OCI-LY1 (cell line): Measurements from ENCODE around the gene STXBP6.

Experiments used
- H2AFZ ChIP-seq: fragments of 200-600 bp; sonication (generic), shearing (Covaris generic); 2 replicates; pipeline ENCODE4 v1.6.0; 2014; ENCODE audit warnings: antibody characterized with exemption, mild to moderate bottlenecking, low read length
- H3F3A ChIP-seq: fragments of 200-600 bp; sonication (generic), shearing (Covaris generic); 2 replicates; pipeline ENCODE4 v1.6.0; 2014; ENCODE audit warnings: mild to moderate bottlenecking, antibody characterized with exemption, low read length, moderate library complexity; ENCODE audit not compliant: insufficient read depth
- H3K27ac ChIP-seq: fragments of 200-600 bp; sonication (generic); 2 replicates; pipeline ENCODE4 v1.5.1; 2014; ENCODE audit warnings: low read length, mixed run types, mild to moderate bottlenecking, low read depth; ENCODE audit not compliant: poor library complexity, severe bottlenecking
- H3K27me3 ChIP-seq: fragments of 200-600 bp; sonication (generic); 2 replicates; pipeline ENCODE4 v1.6.0; 2014; ENCODE audit warnings: antibody characterized with exemption, mild to moderate bottlenecking, low read length, moderate library complexity; ENCODE audit not compliant: insufficient read depth
- H3K36me3 ChIP-seq: fragments of 200-600 bp; sonication (generic); 2 replicates; pipeline ENCODE4 v1.6.1; 2014; ENCODE audit warnings: mild to moderate bottlenecking, antibody characterized with exemption, low read length, moderate library complexity, mixed read lengths; ENCODE audit not compliant: insufficient read depth
- H3K4me1 ChIP-seq: fragments of 200-600 bp; sonication (generic); 2 replicates; pipeline ENCODE4 v1.5.1; 2014; ENCODE audit warnings: mild to moderate bottlenecking, low read length, moderate library complexity; ENCODE audit not compliant: insufficient read depth, severe bottlenecking
- H3K4me2 ChIP-seq: fragments of 200-600 bp; sonication (generic), shearing (Covaris generic); 2 replicates; pipeline ENCODE4 v1.6.1; 2014; ENCODE audit warnings: low read length
- H3K4me3 ChIP-seq: fragments of 200-600 bp; sonication (generic); 2 replicates; pipeline ENCODE4 v1.5.1; 2014; ENCODE audit warnings: low read length, low read depth, mild to moderate bottlenecking, mixed read lengths; ENCODE audit not compliant: poor library complexity, severe bottlenecking
- H3K79me2 ChIP-seq: fragments of 200-600 bp; shearing (Covaris generic); 2 replicates; pipeline ENCODE4 v1.6.1; 2016; ENCODE audit warnings: mixed run types, low read length, mixed read lengths; ENCODE audit not compliant: insufficient read depth
- H3K9ac ChIP-seq: fragments of 200-600 bp; sonication (generic), shearing (Covaris generic); 2 replicates; pipeline ENCODE4 v1.6.1; 2014; ENCODE audit warnings: mild to moderate bottlenecking, low read length, mixed read lengths
- H3K9me2 ChIP-seq: fragments of 200-600 bp; sonication (generic), shearing (Covaris generic); 2 replicates; pipeline ENCODE4 v1.6.1; 2014; ENCODE audit warnings: low read depth, mild to moderate bottlenecking, low read length, mixed read lengths
- H3K9me3 ChIP-seq: fragments of 200-600 bp; shearing (Covaris generic); 2 replicates; pipeline ENCODE4 v1.6.1; 2014; ENCODE audit warnings: low read length, mixed read lengths
- H4K20me1 ChIP-seq: fragments of 200-600 bp; sonication (generic), shearing (Covaris generic); 2 replicates; pipeline ENCODE4 v1.6.0; 2016; ENCODE audit warnings: mild to moderate bottlenecking, low read length; ENCODE audit not compliant: insufficient read depth
- EZH2 ChIP-seq: fragments of 200-600 bp; sonication (generic), shearing (Covaris generic); IDR thresholded peaks from 2 replicates; pipeline ENCODE4 v1.8.0; 2017; ENCODE audit warnings: borderline replicate concordance, mixed run types, mild to moderate bottlenecking, antibody characterized with exemption, low read length, moderate library complexity, mixed read lengths
- TF ChIP-seq, protein P1 (sequence below): fragments of 200-600 bp; sonication (generic), shearing (Covaris generic); IDR thresholded peaks from 2 replicates; pipeline ENCODE4 v1.5.1; 2017; ENCODE audit warnings: mild to moderate bottlenecking, antibody characterized with exemption, low read length, moderate library complexity, mixed read lengths

Gene STXBP6

DNA sequence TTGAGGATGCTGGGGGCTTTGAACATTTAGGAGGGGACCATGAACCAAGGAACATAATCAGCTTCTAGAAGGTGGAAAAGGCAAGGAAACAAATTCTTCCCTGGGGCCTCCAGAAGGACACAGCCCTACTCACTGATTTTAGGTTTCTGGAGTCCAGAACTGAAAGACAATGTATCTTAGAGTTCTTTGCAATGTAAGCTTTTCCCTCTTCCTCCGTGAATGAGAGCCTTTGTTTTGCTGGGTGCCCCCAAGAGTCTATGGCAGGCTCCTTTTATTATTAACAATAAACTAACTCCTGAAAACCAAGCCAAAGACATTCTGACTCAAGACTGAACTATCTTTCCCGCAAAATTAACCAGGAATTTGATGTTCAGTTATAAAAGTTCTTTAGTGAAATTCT lies 204.1 kb downstream of the STXBP6 start:
- no peak overlapping the region for H3K4me3 ChIP-seq
- no peak overlapping the region for H2AFZ ChIP-seq
- TF ChIP-seq, protein P1, sequence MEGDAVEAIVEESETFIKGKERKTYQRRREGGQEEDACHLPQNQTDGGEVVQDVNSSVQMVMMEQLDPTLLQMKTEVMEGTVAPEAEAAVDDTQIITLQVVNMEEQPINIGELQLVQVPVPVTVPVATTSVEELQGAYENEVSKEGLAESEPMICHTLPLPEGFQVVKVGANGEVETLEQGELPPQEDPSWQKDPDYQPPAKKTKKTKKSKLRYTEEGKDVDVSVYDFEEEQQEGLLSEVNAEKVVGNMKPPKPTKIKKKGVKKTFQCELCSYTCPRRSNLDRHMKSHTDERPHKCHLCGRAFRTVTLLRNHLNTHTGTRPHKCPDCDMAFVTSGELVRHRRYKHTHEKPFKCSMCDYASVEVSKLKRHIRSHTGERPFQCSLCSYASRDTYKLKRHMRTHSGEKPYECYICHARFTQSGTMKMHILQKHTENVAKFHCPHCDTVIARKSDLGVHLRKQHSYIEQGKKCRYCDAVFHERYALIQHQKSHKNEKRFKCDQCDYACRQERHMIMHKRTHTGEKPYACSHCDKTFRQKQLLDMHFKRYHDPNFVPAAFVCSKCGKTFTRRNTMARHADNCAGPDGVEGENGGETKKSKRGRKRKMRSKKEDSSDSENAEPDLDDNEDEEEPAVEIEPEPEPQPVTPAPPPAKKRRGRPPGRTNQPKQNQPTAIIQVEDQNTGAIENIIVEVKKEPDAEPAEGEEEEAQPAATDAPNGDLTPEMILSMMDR, result no peak
- H3K9me3 ChIP-seq, result no peaks in the 10 kb centered on the region
- H3K27me3 ChIP-seq, result no peaks in the 10 kb centered on the region
- H3K36me3 ChIP-seq, result no peaks in the 10 kb centered on the region
- no peaks in the 10 kb centered on the region for H3K4me1 ChIP-seq
- H3K79me2 ChIP-seq, result no peaks in the 10 kb centered on the region
- H3K9me2 ChIP-seq, result no peaks in the 10 kb centered on the region
- no peaks in the 10 kb centered on the region for H4K20me1 ChIP-seq
- H3F3A ChIP-seq, result no peaks in the 10 kb centered on the region
- no peak overlapping the region for H3K27ac ChIP-seq
- H3K4me2 ChIP-seq, result no peak overlapping the region
- no peak overlapping the region for H3K9ac ChIP-seq

DNA sequence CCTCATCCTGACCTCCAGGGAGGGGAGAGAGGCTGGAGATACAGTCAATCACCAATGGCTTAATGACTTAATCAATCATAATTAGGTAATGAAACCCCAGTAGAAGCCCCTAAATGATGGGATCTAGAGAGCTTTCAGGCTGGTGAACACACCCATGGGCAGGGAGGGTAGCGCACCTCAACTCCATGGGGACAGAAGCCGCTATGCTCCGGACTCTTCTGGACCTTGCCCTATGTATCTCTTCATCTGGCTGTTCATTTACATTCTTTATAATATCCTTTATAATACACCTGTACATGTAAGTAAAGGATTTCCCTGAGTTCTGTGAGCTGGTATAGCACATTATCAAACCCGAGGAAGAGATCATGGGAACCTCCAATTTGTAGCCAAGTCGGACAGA lies 205.9 kb downstream of the STXBP6 start:
- no peaks in the 10 kb centered on the region for H3K9me2 ChIP-seq
- H3K27me3 ChIP-seq, result no peaks in the 10 kb centered on the region
- H3K9me3 ChIP-seq, result no peaks in the 10 kb centered on the region
- H2AFZ ChIP-seq, result no peak overlapping the region
- H3K4me3 ChIP-seq, result no peak overlapping the region
- no peaks in the 10 kb centered on the region for H3F3A ChIP-seq
- no peaks in the 10 kb centered on the region for H3K79me2 ChIP-seq
- H3K36me3 ChIP-seq, result no peaks in the 10 kb centered on the region
- H3K9ac ChIP-seq, result no peak overlapping the region
- no peaks in the 10 kb centered on the region for H3K4me1 ChIP-seq
- no peak overlapping the region for H3K4me2 ChIP-seq
- no peak for TF ChIP-seq EZH2
- TF ChIP-seq, protein P1, result no peak
- no peak overlapping the region for H3K27ac ChIP-seq
- no peaks in the 10 kb centered on the region for H4K20me1 ChIP-seq

DNA sequence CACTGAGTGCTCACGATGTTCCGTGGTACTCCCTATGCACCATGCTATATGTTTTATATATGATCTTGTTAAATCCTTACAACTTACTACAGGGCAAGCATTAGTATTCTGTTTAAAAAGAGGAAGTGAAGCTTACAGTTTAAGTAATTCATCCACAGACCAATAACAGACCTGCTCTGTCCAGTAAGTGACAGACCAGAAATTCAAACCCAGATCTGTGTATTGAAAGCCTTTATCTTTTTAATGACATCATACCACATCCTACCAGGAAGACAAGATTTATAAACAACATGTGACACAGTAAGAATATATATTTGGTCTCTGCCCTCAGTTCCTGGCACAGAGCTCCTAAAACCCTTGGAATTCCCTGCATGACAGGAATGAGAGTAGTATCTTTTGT lies 206.5 kb downstream of the STXBP6 start:
- Histone ChIP-seq H3K27me3 (no peaks in the 10 kb centered on the region), H3K4me1 (no peaks in the 10 kb centered on the region), H3K79me2 (no peaks in the 10 kb centered on the region), H4K20me1 (no peaks in the 10 kb centered on the region), H3K9ac (no peak overlapping the region), H2AFZ (no peak overlapping the region), H3K9me2 (no peaks in the 10 kb centered on the region), H3K36me3 (no peaks in the 10 kb centered on the region), H3F3A (no peaks in the 10 kb centered on the region), H3K9me3 (no peaks in the 10 kb centered on the region), H3K4me3 (no peak overlapping the region), H3K4me2 (no peak overlapping the region), H3K27ac (no peak overlapping the region)
- TF ChIP-seq, protein P1, result no peak
- no peak for TF ChIP-seq EZH2
